ENCODE results near the gene POLR3GL.

- no peak for TF ChIP-seq CTCF (IDR thresholded peaks at IDR 0.05)
- no peak for TF ChIP-seq POLR2A (IDR thresholded peaks at IDR 0.05)
Observed at GRCh38 chr1:146010126-146010738, 45.7 kb downstream of the POLR3GL start.

Measured in body of pancreas (tissue), 4 donors.